Measurements from ENCODE around the gene EIF5. TPM values are rescaled to one million over a fixed set of nuclear protein-coding genes. Genes with fewer than 3 reads are reported as not detected.

EIF5 gene
- total RNA-seq, 4 donors from 2014 or later: 157 to 273 (median 211) TPM

DNA sequence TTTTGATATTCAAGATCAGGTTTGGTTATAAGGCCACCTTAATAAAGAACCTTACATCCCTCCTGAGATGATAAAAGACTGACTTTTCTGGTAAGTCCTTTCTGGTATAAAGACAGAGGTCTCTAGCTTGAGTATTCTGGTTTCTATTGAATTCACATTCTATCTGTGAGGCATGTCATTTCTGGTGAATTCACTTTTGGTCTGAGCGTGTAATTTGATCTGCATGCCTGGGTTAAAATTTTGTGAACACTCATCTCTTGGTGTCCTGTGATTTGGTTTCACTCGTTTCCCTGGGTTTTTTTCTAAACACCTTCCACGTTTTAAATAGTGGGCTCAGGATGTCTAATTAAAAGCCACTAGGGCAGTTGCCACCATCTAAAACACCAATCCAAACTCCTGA is 12.2 kb downstream of the EIF5 start:
- TF ChIP-seq POLR2A (IDR thresholded peaks at IDR 0.05) (no peak), CTCF (IDR thresholded peaks at IDR 0.05) (no peak)
- H3K36me3 ChIP-seq: peaks cover 13 to 42% (median 22%) of the 10 kb centered on the region in 3 donors
- intact Hi-C loops (cut with DNase I): no loop called here
- no peak overlapping the region for H3K27ac ChIP-seq
- H3K4me3 ChIP-seq: no peak overlapping the region
- no peaks in the 10 kb centered on the region for H3K27me3 ChIP-seq
- WGBS, 2 donors: 24 to 35% methylated on average over 3 of the region's 3 CpGs
- no peaks in the 10 kb centered on the region for H3K9me3 ChIP-seq
- no peaks in the 10 kb centered on the region for H3K4me1 ChIP-seq
- DNase-seq: no peak

DNA sequence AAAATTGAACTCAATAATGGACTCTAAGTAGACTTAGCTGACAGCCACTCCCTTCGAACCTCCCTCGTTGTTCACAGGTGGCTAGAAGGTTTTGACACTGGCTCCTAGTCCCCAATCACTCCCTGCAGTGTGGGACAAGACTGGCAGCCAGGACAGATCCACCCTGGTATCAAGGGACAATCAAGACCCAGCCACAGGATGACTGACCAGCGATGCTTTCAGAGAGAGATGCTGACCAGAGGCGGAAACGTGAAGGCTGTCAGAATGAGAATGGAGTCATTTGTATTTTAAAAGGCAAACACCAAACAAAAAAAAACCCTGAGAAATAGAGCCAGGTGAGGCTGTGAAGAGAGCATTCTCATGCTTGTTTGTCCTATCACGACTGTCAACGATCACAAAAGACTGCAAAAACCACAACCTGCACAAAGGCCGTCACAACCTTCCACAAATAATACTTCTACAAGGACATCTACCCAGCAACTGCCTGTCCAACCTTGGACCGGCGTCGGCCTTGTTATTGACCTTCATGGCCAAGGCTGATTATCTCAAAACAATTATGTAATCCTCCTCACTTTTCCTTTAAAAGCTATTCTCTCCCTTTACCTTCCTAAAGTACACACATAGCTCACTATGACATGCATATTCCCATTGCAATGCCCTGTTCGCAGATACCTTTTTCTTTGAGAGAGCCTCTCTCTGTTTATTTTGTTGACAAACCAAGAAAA is 13.2 kb downstream of the EIF5 start:
- Histone ChIP-seq H3K9me3 (no peaks in the 10 kb centered on the region), H3K4me1 (no peaks in the 10 kb centered on the region), H3K27me3 (no peaks in the 10 kb centered on the region), H3K27ac (no peak overlapping the region), H3K36me3 (peaks cover 13 to 32% (median 17%) of the 10 kb centered on the region in 3 donors), H3K4me3 (no peak overlapping the region)
- DNase-seq: no peak
- WGBS, 2 donors: 50 to 56% methylated on average over 12 of the region's 12 CpGs
- intact Hi-C loops (cut with DNase I): no loop called here
- TF ChIP-seq POLR2A (IDR thresholded peaks at IDR 0.05): no peak
- TF ChIP-seq CTCF (IDR thresholded peaks at IDR 0.05): no peak

- Histone ChIP-seq H3K4me3 (no peak overlapping the region), H3K36me3 (peaks cover 12 to 23% (median 13%) of the 10 kb centered on the region in 3 donors), H3K27ac (no peak overlapping the region), H3K9me3 (no peaks in the 10 kb centered on the region), H3K4me1 (no peaks in the 10 kb centered on the region), H3K27me3 (no peaks in the 10 kb centered on the region)
- DNase-seq: no peak
- TF ChIP-seq POLR2A (IDR thresholded peaks at IDR 0.05) (no peak), CTCF (IDR thresholded peaks at IDR 0.05) (no peak)
- intact Hi-C loops (cut with DNase I): no loop called here
- 80% methylated on average over 5 of the region's 5 CpGs for WGBS, 2 donors
Observed at GRCh38 chr14:103348154-103348553, 14.1 kb downstream of the EIF5 start.

DNA sequence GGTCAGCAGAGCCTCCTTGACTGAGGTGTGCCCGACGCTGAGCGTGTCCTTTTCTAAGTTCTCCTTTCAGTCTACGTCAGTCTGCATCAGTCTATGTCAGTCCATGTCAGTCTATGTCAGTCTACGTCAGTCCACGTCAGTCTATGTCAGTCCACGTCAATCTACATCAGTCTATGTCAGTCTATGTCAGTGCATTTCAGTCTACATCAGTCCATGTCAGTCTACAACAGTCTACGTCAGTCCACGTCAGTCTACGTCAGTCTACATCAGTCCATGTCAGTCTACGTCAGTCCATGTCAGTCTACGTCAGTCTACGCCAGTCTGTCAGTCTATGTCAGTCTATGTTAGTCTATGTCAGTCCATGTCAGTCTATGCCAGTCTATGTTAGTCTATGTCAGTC is 15.9 kb downstream of the EIF5 start:
- TF ChIP-seq CTCF (IDR thresholded peaks at IDR 0.05) (no peak), POLR2A (IDR thresholded peaks at IDR 0.05) (no peak)
- intact Hi-C loops (cut with DNase I): no loop called here
- no peak for DNase-seq
- Histone ChIP-seq H3K27ac (no peak overlapping the region), H3K4me3 (no peak overlapping the region), H3K4me1 (no peaks in the 10 kb centered on the region), H3K36me3 (peaks cover 0 to 5% (median 0%) of the 10 kb centered on the region in 3 donors), H3K27me3 (no peaks in the 10 kb centered on the region), H3K9me3 (no peaks in the 10 kb centered on the region)
- 92 to 93% methylated on average over 13 of the region's 13 CpGs for WGBS, 2 donors

DNA sequence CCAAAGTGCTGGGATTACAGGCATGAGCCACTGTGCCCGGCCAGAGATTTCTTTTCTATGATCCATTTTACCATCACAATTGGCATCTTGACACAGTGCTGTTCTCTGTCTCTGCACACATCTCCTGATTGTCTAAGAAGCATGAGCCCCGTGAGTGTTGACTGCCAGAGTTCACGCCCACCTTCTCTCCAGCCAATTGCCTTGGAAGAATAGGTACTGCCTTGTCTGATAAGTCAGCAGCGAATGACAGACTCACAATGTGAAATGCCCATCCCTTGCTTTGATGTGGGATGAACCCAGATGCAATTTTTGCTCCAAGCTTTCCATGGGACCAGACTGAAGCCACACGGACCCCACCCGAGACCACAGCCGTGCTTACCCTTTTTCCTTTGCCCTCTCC is 19.3 kb downstream of the EIF5 start:
- peaks cover 0 to 7% (median 0%) of the 10 kb centered on the region in 3 donors for H3K4me1 ChIP-seq
- H3K27me3 ChIP-seq: peaks cover 0 to 4% (median 0%) of the 10 kb centered on the region in 4 donors
- no peak for TF ChIP-seq POLR2A (IDR thresholded peaks at IDR 0.05)
- TF ChIP-seq CTCF (IDR thresholded peaks at IDR 0.05): no peak
- 63 to 78% methylated on average over 6 to 7 of the region's 7 CpGs for WGBS, 2 donors
- H3K9me3 ChIP-seq: no peaks in the 10 kb centered on the region
- no peaks in the 10 kb centered on the region for H3K36me3 ChIP-seq
- no peak overlapping the region for H3K4me3 ChIP-seq
- no peak for DNase-seq
- H3K27ac ChIP-seq: no peak overlapping the region
- intact Hi-C loops (cut with DNase I): no loop called here

Measured in esophagus squamous epithelium (tissue), 5 donors.